Kasumi-1 (cell line): ENCODE results near the gene DZIP3.
"Not testable (repeated sequence)": the region's sequence is repeated elsewhere in the genome, so short reads cannot be mapped to it uniquely, and the experiment has no call there.

Experiments used
- DNase-seq, 2 experiments: peaks; one replicate each; lab custom pipeline; 2025; lab: John Stamatoyannopoulos, UW

DZIP3 gene

GRCh38 chr3:108677811-108678210 is 88.3 kb downstream of the DZIP3 start:
- no peak for DNase-seq

GRCh38 chr3:108692286-108692685 is 102.8 kb downstream of the DZIP3 start:
- DNase-seq = not testable (repeated sequence)

- no peak for DNase-seq
Measured at GRCh38 chr3:108698461-108698860, 108.9 kb downstream of the DZIP3 start.

GRCh38 chr3:108705045-108705444 is 115.5 kb downstream of the DZIP3 start:
- no peak for DNase-seq

- DNase-seq = no peak
Measured at GRCh38 chr3:108713009-108713516, 123.5 kb downstream of the DZIP3 start.

GRCh38 chr3:108713816-108714215 is 124.3 kb downstream of the DZIP3 start:
- DNase-seq = no peak

- no peak for DNase-seq
Measured at GRCh38 chr3:108718454-108718853, 128.9 kb downstream of the DZIP3 start.

GRCh38 chr3:108719178-108719806 is 129.8 kb downstream of the DZIP3 start:
- DNase-seq = no peak

GRCh38 chr3:108722724-108723123 is 133.2 kb downstream of the DZIP3 start:
- no peak for DNase-seq

- no peak for DNase-seq
Measured at GRCh38 chr3:108724101-108724500, 134.6 kb downstream of the DZIP3 start.

- DNase-seq = no peak
Measured at GRCh38 chr3:108728105-108728504, 138.6 kb downstream of the DZIP3 start.

- no peak for DNase-seq
Measured at GRCh38 chr3:108728934-108729333, 139.4 kb downstream of the DZIP3 start.

- DNase-seq = no peak
Measured at GRCh38 chr3:108736821-108737220, 147.3 kb downstream of the DZIP3 start.

GRCh38 chr3:108742929-108743328 is 153.4 kb downstream of the DZIP3 start:
- DNase-seq = no peak
